ENCODE results near the gene SLC9A9.

SLC9A9 gene

GRCh38 chr3:143383421-143383820 is 464.8 kb downstream of the SLC9A9 start:
- no peak for DNase-seq

- no peak for DNase-seq
Measured at GRCh38 chr3:143382816-143383215, 465.5 kb downstream of the SLC9A9 start.

- DNase-seq: no peak
Measured at GRCh38 chr3:143380449-143380848, 467.8 kb downstream of the SLC9A9 start.

GRCh38 chr3:143375698-143376097 is 472.6 kb downstream of the SLC9A9 start:
- DNase-seq: no peak

GRCh38 chr3:143367171-143367570 is 481.1 kb downstream of the SLC9A9 start:
- no peak for DNase-seq

GRCh38 chr3:143366672-143367071 is 481.6 kb downstream of the SLC9A9 start:
- DNase-seq: no peak

GRCh38 chr3:143363949-143364348 is 484.3 kb downstream of the SLC9A9 start:
- no peak for DNase-seq

GRCh38 chr3:143363276-143363675 is 485.0 kb downstream of the SLC9A9 start:
- DNase-seq: no peak

- DNase-seq: no peak
Measured at GRCh38 chr3:143362115-143362991, 485.9 kb downstream of the SLC9A9 start.

GRCh38 chr3:143361589-143361988 is 486.7 kb downstream of the SLC9A9 start:
- DNase-seq: no peak

- DNase-seq: no peak
Measured at GRCh38 chr3:143360244-143360643, 488.0 kb downstream of the SLC9A9 start.

GRCh38 chr3:143358793-143359491 is 489.3 kb downstream of the SLC9A9 start:
- DNase-seq: no peak

GRCh38 chr3:143358155-143358792 is 490.0 kb downstream of the SLC9A9 start:
- no peak for DNase-seq

GRCh38 chr3:143357700-143358099 is 490.6 kb downstream of the SLC9A9 start:
- DNase-seq: no peak

- DNase-seq: no peak
Measured at GRCh38 chr3:143356839-143357238, 491.4 kb downstream of the SLC9A9 start.

- DNase-seq: no peak
Measured at GRCh38 chr3:143354342-143354741, 493.9 kb downstream of the SLC9A9 start.

- no peak for DNase-seq
Measured at GRCh38 chr3:143352850-143353550, 495.3 kb downstream of the SLC9A9 start.

GRCh38 chr3:143351895-143352608 is 496.2 kb downstream of the SLC9A9 start:
- no peak for DNase-seq

GRCh38 chr3:143351354-143351753 is 496.9 kb downstream of the SLC9A9 start:
- no peak for DNase-seq

- no peak for DNase-seq
Measured at GRCh38 chr3:143349455-143349854, 498.8 kb downstream of the SLC9A9 start.

- no peak for DNase-seq
Measured at GRCh38 chr3:143348486-143349327, 499.6 kb downstream of the SLC9A9 start.

Data from activated CD4-positive, alpha-beta T cell treated with anti-CD3 and anti-CD28 coated beads, Interleukin-2, amount 50 U/mL, for 4 hours (primary cell).